SU-DHL-6 (cell line): ENCODE results near the gene HOXD10.

Source experiments
- H2AFZ ChIP-seq: fragments of 200-600 bp; sonication (generic); 2 replicates; pipeline ENCODE4 v1.6.1; 2014; ENCODE audit warnings: low read depth, mild to moderate bottlenecking, moderate library complexity, mixed read lengths, antibody characterized with exemption, low read length; ENCODE audit not compliant: severe bottlenecking
- H3F3A ChIP-seq: fragments of 200-600 bp; shearing (Covaris generic); 2 replicates; pipeline ENCODE4 v1.6.0; 2016; ENCODE audit warnings: antibody characterized with exemption, mild to moderate bottlenecking; ENCODE audit not compliant: insufficient read depth
- H3K27ac ChIP-seq: fragments of 200-600 bp; sonication (generic); 2 replicates; pipeline ENCODE4 v1.5.1; 2016; ENCODE audit warnings: low read depth, mild to moderate bottlenecking, low read length, moderate library complexity, mixed read lengths
- H3K27me3 ChIP-seq: fragments of 200-600 bp; sonication (generic), shearing (Covaris generic); 2 replicates; pipeline ENCODE4 v1.6.0; 2014; ENCODE audit warnings: mild to moderate bottlenecking, low read length
- H3K36me3 ChIP-seq: fragments of 200-600 bp; sonication (generic); 2 replicates; pipeline ENCODE4 v1.6.1; 2014; ENCODE audit warnings: mild to moderate bottlenecking, low read length, mixed read lengths
- H3K4me2 ChIP-seq: fragments of 300-600, 200-600 bp; shearing (Covaris generic), sonication (generic); 2 replicates; pipeline ENCODE4 v1.6.0; 2014; ENCODE audit warnings: low read length, low read depth, mild to moderate bottlenecking; ENCODE audit not compliant: poor library complexity, severe bottlenecking
- H3K4me3 ChIP-seq: fragments of 200-600 bp; sonication (generic); 2 replicates; pipeline ENCODE4 v1.5.1; 2014; ENCODE audit warnings: antibody characterized with exemption, low read length, mild to moderate bottlenecking, mixed read lengths; ENCODE audit not compliant: insufficient read depth, poor library complexity, severe bottlenecking
- H3K79me2 ChIP-seq: fragments of 200-600 bp; sonication (generic); 2 replicates; pipeline ENCODE4 v1.6.1; 2014; ENCODE audit warnings: mild to moderate bottlenecking, low read length, moderate library complexity; ENCODE audit not compliant: insufficient read depth
- H3K9ac ChIP-seq: fragments of 200-600 bp; sonication (generic); 2 replicates; pipeline ENCODE4 v1.7.0; 2014; ENCODE audit warnings: mild to moderate bottlenecking, low read length
- H3K9me2 ChIP-seq: fragments of 200-600 bp; sonication (generic); replicated peaks from 2 replicates; pipeline ENCODE4 v1.6.1; 2014; ENCODE audit warnings: low read length; ENCODE audit not compliant: insufficient read depth
- H3K9me3 ChIP-seq: fragments of 200-600 bp; sonication (generic); 2 replicates; pipeline ENCODE4 v1.6.1; 2014; ENCODE audit warnings: low read length, mixed read lengths; ENCODE audit not compliant: insufficient read depth
- H4K20me1 ChIP-seq: fragments of 200-600 bp; sonication (generic); 2 replicates; pipeline ENCODE4 v1.6.1; 2014; ENCODE audit warnings: low read depth, mild to moderate bottlenecking, antibody characterized with exemption, low read length, moderate library complexity, mixed read lengths
- CTCF ChIP-seq: fragments of 200-600 bp; sonication (generic); IDR thresholded peaks from one replicate; pipeline ENCODE4 v1.5.1; 2017; ENCODE audit warnings: antibody characterized with exemption, mild to moderate bottlenecking, low read length, moderate library complexity; ENCODE audit not compliant: insufficient read depth, poor library complexity, severe bottlenecking
- EZH2phosphoT487 ChIP-seq: fragments of 200-600 bp; sonication (generic), shearing (Covaris generic); conservative IDR thresholded peaks from 2 replicates; pipeline ENCODE4 v1.6.1; 2018; ENCODE audit warnings: mild to moderate bottlenecking, antibody characterized with exemption, low read length, moderate library complexity, mixed read lengths

Gene HOXD10

GRCh38 chr2:176123411-176124109 is 7.0 kb downstream of the HOXD10 start:
- Histone ChIP-seq H3F3A (no peaks in the 10 kb centered on the region), H3K4me3 (no peak overlapping the region), H3K27ac (no peak overlapping the region), H3K4me2 (no peak overlapping the region), H3K9ac (no peak overlapping the region), H3K9me2 (no peaks in the 10 kb centered on the region), H3K36me3 (no peaks in the 10 kb centered on the region), H4K20me1 (no peaks in the 10 kb centered on the region), H2AFZ (no peak overlapping the region), H3K27me3 (no peaks in the 10 kb centered on the region), H3K9me3 (no peaks in the 10 kb centered on the region), H3K79me2 (no peaks in the 10 kb centered on the region)
- TF ChIP-seq CTCF = no peak
- TF ChIP-seq EZH2phosphoT487 = no peak

- no peaks in the 10 kb centered on the region for H3F3A ChIP-seq
- H4K20me1 ChIP-seq = no peaks in the 10 kb centered on the region
- H3K27ac ChIP-seq = no peak overlapping the region
- H3K36me3 ChIP-seq = no peaks in the 10 kb centered on the region
- H3K4me2 ChIP-seq = no peak overlapping the region
- no peak overlapping the region for H3K4me3 ChIP-seq
- H3K9ac ChIP-seq = no peak overlapping the region
- H3K79me2 ChIP-seq = no peaks in the 10 kb centered on the region
- no peaks in the 10 kb centered on the region for H3K9me2 ChIP-seq
- no peaks in the 10 kb centered on the region for H3K9me3 ChIP-seq
- H3K27me3 ChIP-seq = no peaks in the 10 kb centered on the region
- TF ChIP-seq EZH2phosphoT487 = no peak
- TF ChIP-seq CTCF = no peak
- H2AFZ ChIP-seq = no peak overlapping the region
Measured at GRCh38 chr2:176124110-176124946, 7.8 kb downstream of the HOXD10 start.

GRCh38 chr2:176124947-176125771 is 8.6 kb downstream of the HOXD10 start:
- H4K20me1 ChIP-seq = no peaks in the 10 kb centered on the region
- H3F3A ChIP-seq = no peaks in the 10 kb centered on the region
- no peak overlapping the region for H3K9ac ChIP-seq
- H3K4me3 ChIP-seq = no peak overlapping the region
- H3K4me2 ChIP-seq = no peak overlapping the region
- no peaks in the 10 kb centered on the region for H3K36me3 ChIP-seq
- TF ChIP-seq EZH2phosphoT487 (no peak), CTCF (no peak)
- H3K27me3 ChIP-seq = no peaks in the 10 kb centered on the region
- no peaks in the 10 kb centered on the region for H3K79me2 ChIP-seq
- no peak overlapping the region for H3K27ac ChIP-seq
- H3K9me3 ChIP-seq = no peaks in the 10 kb centered on the region
- H3K9me2 ChIP-seq = no peaks in the 10 kb centered on the region
- H2AFZ ChIP-seq = no peak overlapping the region
